Gastroesophageal sphincter (tissue), 4 donors: ENCODE results near the gene DCLK1. TPM values are rescaled to one million over a fixed set of nuclear protein-coding genes. Genes with fewer than 3 reads are reported as not detected.

ENCODE experiments used
- ATAC-seq: fragments of 150-250 bp; one replicate; pipeline ENCODE4 v1.9.1; 2016; ENCODE audit warnings: mild to moderate bottlenecking, moderate library complexity
- H3K27ac ChIP-seq, 4 donors: fragments of 200-600 bp; sonication (generic) in 3 of 4; 1 replicate in 3 of 4; 2 replicates in 1 of 4; pipeline ENCODE4 v1.5.1; 2016 to 2019
- H3K27me3 ChIP-seq: fragments of 200-600 bp; sonication (generic); one replicate; pipeline ENCODE4 v1.5.1; 2019
- H3K36me3 ChIP-seq, 2 donors: fragments of 200-600 bp; sonication (generic); one replicate each; pipeline ENCODE4 v1.5.1; 2019; ENCODE audit warnings: control low read depth in 1 of 2
- H3K4me1 ChIP-seq, 3 donors: fragments of 200-600 bp; sonication (generic); 1 replicate in 2 of 3; 2 replicates in 1 of 3; pipeline ENCODE4 v1.5.1; 2016 to 2019; ENCODE audit warnings: control low read depth in 2 of 3
- H3K4me3 ChIP-seq, 2 donors: fragments of 200-600 bp; sonication (generic); one replicate each; pipeline ENCODE4 v1.5.1; 2019; ENCODE audit warnings: mild to moderate bottlenecking in 1 of 2, moderate library complexity in 1 of 2
- H3K9me3 ChIP-seq, 3 donors: fragments of 200-600 bp; sonication (generic); one replicate each; pipeline ENCODE4 v1.5.1; 2017 to 2019; ENCODE audit warnings: control low read depth in 2 of 3
- EP300 ChIP-seq: sonication (generic); formaldehyde crosslinking; IDR thresholded peaks from one replicate; pipeline ENCODE4 v1.6.1; 2017; ENCODE audit warnings: antibody characterized with exemption, mild to moderate bottlenecking
- POLR2A ChIP-seq, 2 donors: fragments of 450-650 bp; IDR thresholded peaks; one replicate each; pipeline ENCODE4 v1.6.1; 2017; ENCODE audit warnings: antibody characterized with exemption in 2 of 2, mild to moderate bottlenecking in 2 of 2, moderate library complexity in 1 of 2
- POLR2AphosphoS5 ChIP-seq: sonication (generic); formaldehyde crosslinking; IDR thresholded peaks from one replicate; pipeline ENCODE4 v1.6.1; 2017; ENCODE audit warnings: antibody characterized with exemption
- WGBS, 2 donors: methylation state at CpG; one replicate each; pipeline ENCODE4 v1.1.5; 2018; ENCODE audit warnings: low coverage in 1 of 2; 5-methylcytosine and 5-hydroxymethylcytosine counted together
- total RNA-seq, 4 donors: library from RNA; depleted of rRNA; stranded (reverse); fragments of >200 nt; gene quantifications; one replicate each; pipeline ENCODE4 v1.1.0, GENCODE V29; 2016
- TF ChIP-seq, protein P1 (sequence below), 4 experiments: fragments of 200-600 bp in 2 of 4; fragments of 450-650 bp in 2 of 4; sonication (generic) in 1 of 4; IDR thresholded peaks; one replicate each; pipeline ENCODE4 v1.5.1; 2017 to 2019; ENCODE audit warnings: antibody characterized with exemption in 4 of 4, mild to moderate bottlenecking in 2 of 4, moderate library complexity in 2 of 4

DCLK1 gene
- total RNA-seq, 4 donors from 2014 or later, result 26.9 to 68.3 (median 30.3) TPM

DNA sequence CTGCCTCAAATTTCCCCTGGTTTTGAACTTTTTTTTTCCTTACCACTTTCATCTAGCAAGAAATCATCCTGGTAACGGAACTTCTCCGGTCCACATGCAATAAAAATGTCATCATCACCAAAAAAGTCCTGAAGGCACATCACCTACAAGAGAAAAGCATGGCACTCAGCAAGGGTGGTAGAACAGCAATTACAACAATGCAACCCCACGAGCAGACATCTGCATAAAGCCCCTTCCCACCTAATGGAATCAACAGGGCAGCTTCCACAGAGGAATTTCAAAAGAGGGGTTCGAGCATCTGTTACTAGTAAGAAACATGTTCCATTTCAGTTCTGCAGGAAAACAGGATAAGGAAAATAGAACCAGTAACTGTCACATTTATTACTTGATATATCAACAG is 183.9 kb downstream of the DCLK1 start:
- WGBS, 2 donors, result 50 to 57% methylated on average over 1 to 4 of the region's 4 CpGs
- H3K27ac ChIP-seq, result no peak overlapping the region
- TF ChIP-seq POLR2AphosphoS5 (no peak), EP300 (no peak), POLR2A (IDR thresholded peaks at IDR 0.05) (no peak)
- TF ChIP-seq, protein P1, sequence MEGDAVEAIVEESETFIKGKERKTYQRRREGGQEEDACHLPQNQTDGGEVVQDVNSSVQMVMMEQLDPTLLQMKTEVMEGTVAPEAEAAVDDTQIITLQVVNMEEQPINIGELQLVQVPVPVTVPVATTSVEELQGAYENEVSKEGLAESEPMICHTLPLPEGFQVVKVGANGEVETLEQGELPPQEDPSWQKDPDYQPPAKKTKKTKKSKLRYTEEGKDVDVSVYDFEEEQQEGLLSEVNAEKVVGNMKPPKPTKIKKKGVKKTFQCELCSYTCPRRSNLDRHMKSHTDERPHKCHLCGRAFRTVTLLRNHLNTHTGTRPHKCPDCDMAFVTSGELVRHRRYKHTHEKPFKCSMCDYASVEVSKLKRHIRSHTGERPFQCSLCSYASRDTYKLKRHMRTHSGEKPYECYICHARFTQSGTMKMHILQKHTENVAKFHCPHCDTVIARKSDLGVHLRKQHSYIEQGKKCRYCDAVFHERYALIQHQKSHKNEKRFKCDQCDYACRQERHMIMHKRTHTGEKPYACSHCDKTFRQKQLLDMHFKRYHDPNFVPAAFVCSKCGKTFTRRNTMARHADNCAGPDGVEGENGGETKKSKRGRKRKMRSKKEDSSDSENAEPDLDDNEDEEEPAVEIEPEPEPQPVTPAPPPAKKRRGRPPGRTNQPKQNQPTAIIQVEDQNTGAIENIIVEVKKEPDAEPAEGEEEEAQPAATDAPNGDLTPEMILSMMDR (IDR thresholded peaks at IDR 0.05), result no peak
- ATAC-seq, result no peak
- H3K4me1 ChIP-seq, result no peaks in the 10 kb centered on the region
- no peaks in the 10 kb centered on the region for H3K36me3 ChIP-seq
- no peaks in the 10 kb centered on the region for H3K27me3 ChIP-seq
- H3K4me3 ChIP-seq, result no peak overlapping the region
- H3K9me3 ChIP-seq, result no peaks in the 10 kb centered on the region

DNA sequence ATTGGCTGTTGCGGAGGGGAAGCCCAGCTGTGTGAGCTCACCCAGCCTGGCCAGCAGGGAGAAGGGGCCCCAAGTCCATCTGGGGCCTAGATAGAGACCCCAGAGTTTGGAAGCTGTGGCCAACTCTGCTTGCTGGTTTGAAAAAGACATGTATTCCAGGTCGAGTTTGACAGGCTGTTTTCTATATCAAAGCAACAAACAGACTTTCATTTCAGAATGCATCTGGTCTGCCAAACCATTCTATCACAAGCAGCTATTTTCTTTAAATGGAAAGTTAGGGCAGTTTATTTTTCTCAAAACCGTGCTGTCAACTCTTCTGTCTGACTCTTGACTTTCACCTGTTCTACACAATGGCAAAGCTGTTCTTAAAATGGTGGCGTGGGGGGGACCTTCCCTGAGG is 185.8 kb downstream of the DCLK1 start:
- TF ChIP-seq POLR2AphosphoS5 (no peak), POLR2A (IDR thresholded peaks at IDR 0.05) (no peak), EP300 (no peak)
- TF ChIP-seq, protein P1 (IDR thresholded peaks at IDR 0.05), result no peak
- H3K36me3 ChIP-seq, result no peaks in the 10 kb centered on the region
- WGBS, 2 donors, result 87 to 89% methylated on average over 3 to 4 of the region's 4 CpGs
- ATAC-seq, result no peak
- no peak overlapping the region for H3K4me3 ChIP-seq
- no peaks in the 10 kb centered on the region for H3K4me1 ChIP-seq
- H3K27ac ChIP-seq, result no peak overlapping the region
- H3K9me3 ChIP-seq, result no peaks in the 10 kb centered on the region
- no peaks in the 10 kb centered on the region for H3K27me3 ChIP-seq

DNA sequence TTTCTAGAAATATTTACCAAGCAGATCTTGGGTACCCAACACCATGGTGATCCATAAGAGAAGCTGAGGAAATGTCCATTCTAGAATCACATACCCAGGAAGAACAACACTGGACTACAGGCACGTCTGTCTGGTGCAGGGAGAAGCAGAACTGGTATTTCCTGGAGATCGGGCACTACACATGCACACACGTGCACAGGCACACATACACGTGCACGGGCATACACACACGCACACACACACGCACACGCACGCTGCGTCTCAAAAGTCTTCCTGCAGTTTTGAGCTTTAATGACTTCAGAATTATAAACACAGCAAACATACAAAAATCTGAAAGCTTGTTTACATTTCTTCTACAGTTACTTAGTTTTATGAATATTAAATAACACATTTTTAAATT is 189.8 kb downstream of the DCLK1 start:
- H3K27ac ChIP-seq, result no peak overlapping the region
- peaks cover 0 to 2% (median 0%) of the 10 kb centered on the region in 3 donors for H3K4me1 ChIP-seq
- ATAC-seq, result peak; percentile 14
- WGBS, 2 donors, result 81 to 93% methylated on average over 6 to 10 of the region's 10 CpGs
- H3K36me3 ChIP-seq, result no peaks in the 10 kb centered on the region
- no peaks in the 10 kb centered on the region for H3K9me3 ChIP-seq
- TF ChIP-seq, protein P1 (IDR thresholded peaks at IDR 0.05), result no peak
- TF ChIP-seq EP300, result no peak
- TF ChIP-seq POLR2AphosphoS5, result no peak
- no peak for TF ChIP-seq POLR2A (IDR thresholded peaks at IDR 0.05)
- no peaks in the 10 kb centered on the region for H3K27me3 ChIP-seq
- no peak overlapping the region for H3K4me3 ChIP-seq

DNA sequence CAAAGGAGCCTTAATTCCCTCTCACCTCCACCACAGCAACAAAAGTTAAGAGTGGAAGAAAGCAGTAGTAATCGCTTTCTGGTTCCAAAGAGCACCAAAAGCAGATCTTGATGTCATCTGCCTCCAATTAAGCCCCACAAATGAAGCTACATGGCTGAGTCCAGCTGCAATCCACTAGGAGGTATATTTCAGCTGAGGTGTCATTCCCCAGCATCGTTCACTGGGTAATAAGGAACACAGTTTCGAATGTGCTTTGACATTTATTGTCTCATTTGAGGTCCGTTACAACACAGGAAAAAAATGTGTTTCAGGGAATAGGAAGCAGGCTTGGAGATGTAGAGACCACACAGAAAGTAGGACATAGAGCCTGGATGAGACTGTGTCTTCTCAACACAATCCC is 190.4 kb downstream of the DCLK1 start:
- 75 to 83% methylated on average over 4 of the region's 4 CpGs for WGBS, 2 donors
- Histone ChIP-seq H3K27ac (no peak overlapping the region), H3K4me1 (peaks cover 0 to 8% (median 0%) of the 10 kb centered on the region in 3 donors), H3K4me3 (no peak overlapping the region), H3K9me3 (no peaks in the 10 kb centered on the region), H3K27me3 (no peaks in the 10 kb centered on the region), H3K36me3 (no peaks in the 10 kb centered on the region)
- no peak for ATAC-seq
- TF ChIP-seq POLR2AphosphoS5 (no peak), POLR2A (IDR thresholded peaks at IDR 0.05) (no peak), EP300 (no peak)
- TF ChIP-seq, protein P1 (IDR thresholded peaks at IDR 0.05), result no peak

DNA sequence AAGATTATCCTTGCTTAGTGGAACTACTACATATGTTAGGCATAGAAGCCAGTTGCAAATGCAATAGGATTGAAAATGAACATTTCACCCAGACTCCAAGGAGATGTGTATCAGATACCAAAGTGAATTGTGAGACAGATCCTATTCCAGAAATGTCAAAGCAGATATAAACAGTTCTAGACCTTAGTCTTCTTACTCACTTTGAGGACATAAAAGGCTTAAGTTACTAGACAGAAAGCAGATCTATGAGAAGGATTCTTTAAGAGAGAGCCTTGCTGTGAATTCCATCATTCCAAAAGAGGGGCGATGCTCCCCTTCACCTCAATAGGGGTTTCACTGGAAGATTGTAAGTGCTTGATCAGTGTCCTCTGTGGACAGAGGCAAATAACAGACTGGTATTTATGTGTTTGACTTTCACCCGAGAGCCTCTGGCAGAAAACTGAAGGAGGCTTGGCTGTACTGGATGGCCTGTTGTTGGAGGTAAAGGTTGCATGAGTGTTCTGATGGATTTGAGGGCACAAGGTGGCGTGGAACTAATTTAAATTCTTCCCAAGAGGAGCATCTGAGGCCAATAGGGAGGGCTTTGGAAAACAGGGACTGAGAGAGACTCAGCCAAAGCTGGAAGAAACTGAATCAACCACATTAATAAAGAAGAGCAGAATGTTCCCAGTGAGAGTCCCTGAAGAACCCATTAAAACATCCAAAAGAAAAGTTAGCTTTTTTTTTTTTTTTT is 194.8 kb downstream of the DCLK1 start:
- Histone ChIP-seq H3K36me3 (no peaks in the 10 kb centered on the region), H3K9me3 (no peaks in the 10 kb centered on the region), H3K27me3 (no peaks in the 10 kb centered on the region), H3K4me1 (peaks cover 0 to 20% (median 0%) of the 10 kb centered on the region in 3 donors), H3K27ac (peak overlapping the region; percentile 59 to 79 (median 76)), H3K4me3 (no peak overlapping the region)
- 40 to 41% methylated on average over 1 to 3 of the region's 3 CpGs for WGBS, 2 donors
- ATAC-seq, result peak; percentile 62
- TF ChIP-seq EP300 (no peak), POLR2A (IDR thresholded peaks at IDR 0.05) (no peak), POLR2AphosphoS5 (peak; percentile 85)
- TF ChIP-seq, protein P1 (IDR thresholded peaks at IDR 0.05), result no peak
